ENCODE results near the gene CBLN3. TPM values are rescaled to one million over a fixed set of nuclear protein-coding genes. Genes with fewer than 3 reads are reported as not detected.
"Not testable (repeated sequence)": the region's sequence is repeated elsewhere in the genome, so short reads cannot be mapped to it uniquely, and the experiment has no call there.

The CBLN3 gene
- total RNA-seq, 1 experiment from 2014 or later, result 1.0 TPM

DNA sequence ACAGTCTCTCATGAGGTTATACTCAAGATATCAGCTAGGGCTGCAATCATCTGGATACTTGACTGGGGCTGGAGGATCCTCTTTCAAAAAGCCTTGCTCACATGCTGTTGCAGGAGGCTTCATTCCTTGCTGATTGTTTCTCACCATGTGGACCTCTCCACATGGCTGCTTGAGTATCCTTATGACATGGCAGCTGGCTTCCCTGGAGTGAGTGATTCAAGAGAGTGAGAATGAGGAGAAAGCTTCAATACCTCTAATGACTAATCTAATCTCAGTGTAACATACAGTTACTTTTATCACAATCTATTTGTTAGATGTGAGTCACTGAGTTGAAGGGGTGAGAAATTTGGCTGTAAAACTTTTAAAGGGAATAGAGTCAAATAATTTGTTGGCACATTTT is 27.5 kb upstream of the CBLN3 start:
- in situ Hi-C loops (cut with HindIII; ENCODE audit: low pct_unique_long_range_greater_than_20kb, low sequenced_read_pairs), result no loop called here
- Histone ChIP-seq H3K4me3 (ENCODE audit: low read depth in 2 of 2, low read length in 2 of 2) (no peak overlapping the region), H3K4me1 (ENCODE audit: control insufficient read depth, insufficient read depth, low read length) (no peaks in the 10 kb centered on the region), H3K9me3 (ENCODE audit: control insufficient read depth, insufficient read depth, low read depth, low read length) (no peaks in the 10 kb centered on the region), H3K27me3 (ENCODE audit: control insufficient read depth, insufficient read depth, low read length) (no peaks in the 10 kb centered on the region), H3K27ac (ENCODE audit: low read length) (no peak overlapping the region), H3K36me3 (ENCODE audit: control insufficient read depth, insufficient read depth, low read length) (no peaks in the 10 kb centered on the region)
- no TSS peak for BruUV-seq (replicated peaks)
- TF ChIP-seq, protein P1, sequence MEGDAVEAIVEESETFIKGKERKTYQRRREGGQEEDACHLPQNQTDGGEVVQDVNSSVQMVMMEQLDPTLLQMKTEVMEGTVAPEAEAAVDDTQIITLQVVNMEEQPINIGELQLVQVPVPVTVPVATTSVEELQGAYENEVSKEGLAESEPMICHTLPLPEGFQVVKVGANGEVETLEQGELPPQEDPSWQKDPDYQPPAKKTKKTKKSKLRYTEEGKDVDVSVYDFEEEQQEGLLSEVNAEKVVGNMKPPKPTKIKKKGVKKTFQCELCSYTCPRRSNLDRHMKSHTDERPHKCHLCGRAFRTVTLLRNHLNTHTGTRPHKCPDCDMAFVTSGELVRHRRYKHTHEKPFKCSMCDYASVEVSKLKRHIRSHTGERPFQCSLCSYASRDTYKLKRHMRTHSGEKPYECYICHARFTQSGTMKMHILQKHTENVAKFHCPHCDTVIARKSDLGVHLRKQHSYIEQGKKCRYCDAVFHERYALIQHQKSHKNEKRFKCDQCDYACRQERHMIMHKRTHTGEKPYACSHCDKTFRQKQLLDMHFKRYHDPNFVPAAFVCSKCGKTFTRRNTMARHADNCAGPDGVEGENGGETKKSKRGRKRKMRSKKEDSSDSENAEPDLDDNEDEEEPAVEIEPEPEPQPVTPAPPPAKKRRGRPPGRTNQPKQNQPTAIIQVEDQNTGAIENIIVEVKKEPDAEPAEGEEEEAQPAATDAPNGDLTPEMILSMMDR (IDR thresholded peaks at IDR 0.05), result no peak
- TF ChIP-seq, protein P2, sequence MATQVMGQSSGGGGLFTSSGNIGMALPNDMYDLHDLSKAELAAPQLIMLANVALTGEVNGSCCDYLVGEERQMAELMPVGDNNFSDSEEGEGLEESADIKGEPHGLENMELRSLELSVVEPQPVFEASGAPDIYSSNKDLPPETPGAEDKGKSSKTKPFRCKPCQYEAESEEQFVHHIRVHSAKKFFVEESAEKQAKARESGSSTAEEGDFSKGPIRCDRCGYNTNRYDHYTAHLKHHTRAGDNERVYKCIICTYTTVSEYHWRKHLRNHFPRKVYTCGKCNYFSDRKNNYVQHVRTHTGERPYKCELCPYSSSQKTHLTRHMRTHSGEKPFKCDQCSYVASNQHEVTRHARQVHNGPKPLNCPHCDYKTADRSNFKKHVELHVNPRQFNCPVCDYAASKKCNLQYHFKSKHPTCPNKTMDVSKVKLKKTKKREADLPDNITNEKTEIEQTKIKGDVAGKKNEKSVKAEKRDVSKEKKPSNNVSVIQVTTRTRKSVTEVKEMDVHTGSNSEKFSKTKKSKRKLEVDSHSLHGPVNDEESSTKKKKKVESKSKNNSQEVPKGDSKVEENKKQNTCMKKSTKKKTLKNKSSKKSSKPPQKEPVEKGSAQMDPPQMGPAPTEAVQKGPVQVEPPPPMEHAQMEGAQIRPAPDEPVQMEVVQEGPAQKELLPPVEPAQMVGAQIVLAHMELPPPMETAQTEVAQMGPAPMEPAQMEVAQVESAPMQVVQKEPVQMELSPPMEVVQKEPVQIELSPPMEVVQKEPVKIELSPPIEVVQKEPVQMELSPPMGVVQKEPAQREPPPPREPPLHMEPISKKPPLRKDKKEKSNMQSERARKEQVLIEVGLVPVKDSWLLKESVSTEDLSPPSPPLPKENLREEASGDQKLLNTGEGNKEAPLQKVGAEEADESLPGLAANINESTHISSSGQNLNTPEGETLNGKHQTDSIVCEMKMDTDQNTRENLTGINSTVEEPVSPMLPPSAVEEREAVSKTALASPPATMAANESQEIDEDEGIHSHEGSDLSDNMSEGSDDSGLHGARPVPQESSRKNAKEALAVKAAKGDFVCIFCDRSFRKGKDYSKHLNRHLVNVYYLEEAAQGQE (IDR thresholded peaks at IDR 0.05; ENCODE audit: insufficient read depth in 1 of 2, low read depth in 2 of 2, low read length in 1 of 2), result no peak
- no peak for TF ChIP-seq TCF7L2 (IDR thresholded peaks at IDR 0.05; ENCODE audit: low read depth, low read length)
- no peak for TF ChIP-seq SIN3A (IDR thresholded peaks at IDR 0.05; ENCODE audit: borderline replicate concordance, insufficient read depth, low read depth, low read length)
- no peak for TF ChIP-seq POLR2AphosphoS5 (IDR thresholded peaks at IDR 0.05; ENCODE audit: low read depth, low read length)
- DNase-seq (ENCODE audit: low read depth, low spot score), result no peak
- POLR2A ChIA-PET, result no interaction called here
- intact Hi-C loops (cut with micrococcal nuclease; ENCODE audit: unreplicated experiment), result no loop called here
- no peak for ATAC-seq
- CTCF ChIA-PET, result no interaction called here

DNA sequence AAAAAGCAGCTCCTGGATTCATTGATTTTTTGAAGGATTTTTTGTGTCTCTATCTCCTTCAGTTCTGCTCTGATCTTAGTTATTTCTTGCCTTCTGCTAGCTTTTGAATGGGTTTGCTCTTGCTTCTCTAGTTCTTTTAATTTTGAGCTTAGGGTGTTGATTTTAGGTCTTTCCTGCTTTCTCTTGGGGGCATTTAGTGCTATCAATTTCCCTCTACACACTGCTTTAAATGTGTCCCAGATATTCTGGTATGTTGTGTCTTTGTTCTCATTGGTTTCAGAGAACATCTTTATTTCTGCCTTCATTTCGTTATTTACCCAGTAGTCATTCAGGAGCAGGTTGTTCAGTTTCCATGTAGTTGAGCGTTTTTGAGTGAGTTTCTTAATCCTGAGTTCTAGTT is 21.4 kb upstream of the CBLN3 start:
- H3K4me3 ChIP-seq (ENCODE audit: low read depth in 2 of 2, low read length in 2 of 2); BruUV-seq (replicated peaks); DNase-seq (ENCODE audit: low read depth, low spot score); CTCF ChIA-PET; H3K27ac ChIP-seq (ENCODE audit: low read length); ATAC-seq; H3K9me3 ChIP-seq (ENCODE audit: control insufficient read depth, insufficient read depth, low read depth, low read length); H3K4me1 ChIP-seq (ENCODE audit: control insufficient read depth, insufficient read depth, low read length); H3K27me3 ChIP-seq (ENCODE audit: control insufficient read depth, insufficient read depth, low read length); in situ Hi-C loops (cut with HindIII; ENCODE audit: low pct_unique_long_range_greater_than_20kb, low sequenced_read_pairs); H3K36me3 ChIP-seq (ENCODE audit: control insufficient read depth, insufficient read depth, low read length); intact Hi-C loops (cut with micrococcal nuclease; ENCODE audit: unreplicated experiment); POLR2A ChIA-PET: not testable (repeated sequence)

GRCh38 chr14:24443053-24443665 is 13.7 kb upstream of the CBLN3 start:
- TSS peak; percentile 97 for BruUV-seq (replicated peaks)
- ChIA-PET CTCF (no interaction called here), POLR2A (interaction anchor here (1.1 kb wide), 1 partner anchor 201 kb away, joined by 4 read pairs; the partner anchor contains the start of gene TINF2)
- intact Hi-C loops (cut with micrococcal nuclease; ENCODE audit: unreplicated experiment) (no loop called here), in situ Hi-C loops (cut with HindIII; ENCODE audit: low pct_unique_long_range_greater_than_20kb, low sequenced_read_pairs) (no loop called here)
- no peaks in the 10 kb centered on the region for H3K9me3 ChIP-seq (ENCODE audit: control insufficient read depth, insufficient read depth, low read depth, low read length)
- H3K4me1 ChIP-seq (ENCODE audit: control insufficient read depth, insufficient read depth, low read length), result peaks cover 16% of the 10 kb centered on the region
- peaks cover 5% of the 10 kb centered on the region; the same call in 1 of the 2 replicates for H3K36me3 ChIP-seq (ENCODE audit: control insufficient read depth, insufficient read depth, low read length)
- no peaks in the 10 kb centered on the region for H3K27me3 ChIP-seq (ENCODE audit: control insufficient read depth, insufficient read depth, low read length)
- ATAC-seq (no peak), DNase-seq (ENCODE audit: low read depth, low spot score) (no peak)
- peak overlapping the region; percentile 93 to 95 for H3K4me3 ChIP-seq (ENCODE audit: low read depth in 2 of 2, low read length in 2 of 2)
- no peak for TF ChIP-seq POLR2AphosphoS5 (IDR thresholded peaks at IDR 0.05; ENCODE audit: low read depth, low read length)
- TF ChIP-seq, protein P2 (IDR thresholded peaks at IDR 0.05; ENCODE audit: insufficient read depth in 1 of 2, low read depth in 2 of 2, low read length in 1 of 2), result no peak
- no peak for TF ChIP-seq SIN3A (IDR thresholded peaks at IDR 0.05; ENCODE audit: borderline replicate concordance, insufficient read depth, low read depth, low read length)
- TF ChIP-seq, protein P1 (IDR thresholded peaks at IDR 0.05), result no peak
- no peak for TF ChIP-seq TCF7L2 (IDR thresholded peaks at IDR 0.05; ENCODE audit: low read depth, low read length)
- H3K27ac ChIP-seq (ENCODE audit: low read length), result peak overlapping the region; percentile 96

Data from Panc1 (cell line).